Ascending aorta (tissue), 2 donors: ENCODE measurements around the gene OSMR. TPM values are rescaled to one million over a fixed set of nuclear protein-coding genes. Genes with fewer than 3 reads are reported as not detected.
A peak's percentile ranks its signal among the peaks of the same experiment; 100 is the strongest.

Experiments used
- DNase-seq, 2 donors: peaks; one replicate each; pipeline ENCODE4 v3.0.0-alpha.2; 2019; ENCODE audit warnings: low spot score in 2 of 2
- H3K27ac ChIP-seq, 2 donors: fragments of 200-600 bp; sonication (generic); one replicate each; pipeline ENCODE4 v1.5.1; 2016 to 2017; ENCODE audit warnings: mild to moderate bottlenecking in 1 of 2
- H3K27me3 ChIP-seq: fragments of 200-600 bp; sonication (generic); one replicate; pipeline ENCODE4 v1.5.1; 2017
- H3K36me3 ChIP-seq, 2 donors: fragments of 200-600 bp; sonication (generic); one replicate each; pipeline ENCODE4 v1.5.1; 2016
- H3K4me1 ChIP-seq, 2 donors: fragments of 200-600 bp; sonication (generic); one replicate each; pipeline ENCODE4 v1.5.1; 2016 to 2017; ENCODE audit warnings: mild to moderate bottlenecking in 1 of 2
- H3K4me3 ChIP-seq, 2 donors: fragments of 200-600 bp; sonication (generic); one replicate each; pipeline ENCODE4 v1.5.1; 2016 to 2017; ENCODE audit warnings: mild to moderate bottlenecking in 1 of 2
- H3K9me3 ChIP-seq, 2 donors: fragments of 200-600 bp; sonication (generic); one replicate each; pipeline ENCODE4 v1.5.1; 2016
- intact Hi-C: fragments of 100-400 bp; cut with DNase I; formaldehyde crosslinking; loops from one replicate; pipeline ENCODE4 v1.15.1; 2023
- total RNA-seq: library from RNA; depleted of rRNA; stranded (reverse); fragments of >200 nt; gene quantifications from one replicate; pipeline ENCODE4 v1.1.0, GENCODE V29; 2016
- TF ChIP-seq, protein P1 (sequence below), 3 experiments: fragments of 200-600 bp in 2 of 3; fragments of 450-650 bp in 1 of 3; sonication (generic) in 2 of 3; IDR thresholded peaks; one replicate each; pipeline ENCODE4 v1.5.1; 2016 to 2019; ENCODE audit warnings: antibody characterized with exemption in 3 of 3, mild to moderate bottlenecking in 1 of 3, moderate library complexity in 1 of 3

Gene OSMR
- total RNA-seq, 1 donor from 2014 or later, result 52.4 TPM

DNA sequence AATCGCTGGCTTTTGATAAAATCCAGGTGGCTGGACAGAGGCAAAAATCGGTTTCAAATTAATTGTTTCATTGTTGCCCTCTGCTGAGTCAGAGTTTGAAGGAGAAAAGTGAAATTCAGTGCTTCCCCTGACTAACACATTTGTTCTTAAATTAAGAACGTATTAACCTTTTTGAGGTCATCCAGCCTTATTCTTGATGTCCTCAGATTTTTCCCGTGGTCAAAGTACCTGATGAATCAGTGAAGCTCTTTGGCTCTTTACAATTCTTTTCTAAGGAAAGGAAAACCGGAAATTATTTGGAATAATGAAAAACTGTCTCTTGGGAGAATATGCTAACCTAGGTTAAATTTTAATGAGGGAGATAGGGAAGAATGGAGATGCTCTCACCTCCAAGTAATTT lies 21.6 kb downstream of the OSMR start:
- H3K4me3 ChIP-seq, result no peak overlapping the region
- H3K4me1 ChIP-seq, result peaks cover 4 to 8% of the 10 kb centered on the region in 2 donors
- peaks cover 7 to 13% of the 10 kb centered on the region in 2 donors for H3K36me3 ChIP-seq
- H3K9me3 ChIP-seq, result peaks cover 3 to 19% of the 10 kb centered on the region in 2 donors
- intact Hi-C loops, result no loop called here
- DNase-seq, result no peak
- no peak overlapping the region for H3K27ac ChIP-seq
- H3K27me3 ChIP-seq, result no peaks in the 10 kb centered on the region
- TF ChIP-seq, protein P1, sequence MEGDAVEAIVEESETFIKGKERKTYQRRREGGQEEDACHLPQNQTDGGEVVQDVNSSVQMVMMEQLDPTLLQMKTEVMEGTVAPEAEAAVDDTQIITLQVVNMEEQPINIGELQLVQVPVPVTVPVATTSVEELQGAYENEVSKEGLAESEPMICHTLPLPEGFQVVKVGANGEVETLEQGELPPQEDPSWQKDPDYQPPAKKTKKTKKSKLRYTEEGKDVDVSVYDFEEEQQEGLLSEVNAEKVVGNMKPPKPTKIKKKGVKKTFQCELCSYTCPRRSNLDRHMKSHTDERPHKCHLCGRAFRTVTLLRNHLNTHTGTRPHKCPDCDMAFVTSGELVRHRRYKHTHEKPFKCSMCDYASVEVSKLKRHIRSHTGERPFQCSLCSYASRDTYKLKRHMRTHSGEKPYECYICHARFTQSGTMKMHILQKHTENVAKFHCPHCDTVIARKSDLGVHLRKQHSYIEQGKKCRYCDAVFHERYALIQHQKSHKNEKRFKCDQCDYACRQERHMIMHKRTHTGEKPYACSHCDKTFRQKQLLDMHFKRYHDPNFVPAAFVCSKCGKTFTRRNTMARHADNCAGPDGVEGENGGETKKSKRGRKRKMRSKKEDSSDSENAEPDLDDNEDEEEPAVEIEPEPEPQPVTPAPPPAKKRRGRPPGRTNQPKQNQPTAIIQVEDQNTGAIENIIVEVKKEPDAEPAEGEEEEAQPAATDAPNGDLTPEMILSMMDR (IDR thresholded peaks at IDR 0.05), result no peak

DNA sequence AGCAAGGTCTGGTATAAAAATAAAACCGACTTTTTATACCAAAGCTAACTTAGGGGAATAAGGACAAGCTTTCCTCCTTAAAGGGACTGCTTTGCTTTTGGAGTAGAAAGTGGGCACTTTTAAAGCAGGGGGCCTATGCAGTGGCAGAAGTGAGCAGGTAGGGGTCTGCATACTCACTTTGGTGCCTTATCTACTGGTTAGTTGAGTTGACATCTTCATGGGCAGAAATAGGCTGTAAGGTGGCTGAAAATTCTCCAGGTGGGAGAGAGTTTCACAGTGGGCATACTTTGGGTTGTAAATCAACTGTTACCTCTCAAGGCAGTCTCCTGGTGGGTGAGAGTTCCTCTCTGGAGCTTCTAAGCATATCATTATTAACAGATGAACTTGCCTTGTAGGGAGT lies 24.8 kb downstream of the OSMR start:
- H3K4me3 ChIP-seq, result no peak overlapping the region
- peaks cover 4 to 12% of the 10 kb centered on the region in 2 donors for H3K4me1 ChIP-seq
- intact Hi-C loops, result no loop called here
- no peaks in the 10 kb centered on the region for H3K27me3 ChIP-seq
- H3K27ac ChIP-seq, result peak overlapping the region; percentile 48 to 67
- TF ChIP-seq, protein P1 (IDR thresholded peaks at IDR 0.05), result no peak
- H3K36me3 ChIP-seq, result peaks cover 12 to 22% of the 10 kb centered on the region in 2 donors
- no peaks in the 10 kb centered on the region for H3K9me3 ChIP-seq
- no peak for DNase-seq

DNA sequence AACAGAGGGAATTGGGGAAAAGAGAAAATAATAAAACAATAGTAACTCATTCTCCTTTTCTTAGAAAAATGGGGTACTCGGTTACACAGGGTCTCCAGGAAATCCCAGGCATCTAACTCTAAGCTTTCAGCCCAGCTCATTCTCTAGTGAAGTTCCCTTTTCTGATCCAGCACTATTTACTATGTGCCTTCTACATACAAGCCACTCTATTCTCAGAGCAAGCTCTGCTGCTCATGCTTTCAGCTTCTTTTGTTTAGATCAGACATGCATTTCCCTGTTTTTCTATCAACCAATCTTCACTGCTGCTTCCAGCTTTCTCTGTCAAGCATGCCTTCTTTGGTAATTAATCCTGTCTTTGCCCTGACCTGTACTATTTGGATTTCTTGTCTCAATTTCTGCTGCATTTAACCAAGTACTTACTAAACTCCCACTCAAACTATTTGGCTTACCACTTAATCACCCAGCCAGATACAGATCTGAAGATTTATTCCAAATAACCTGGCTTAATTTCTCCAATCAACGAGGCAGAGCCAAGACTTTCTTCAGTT lies 25.3 kb downstream of the OSMR start:
- Histone ChIP-seq H3K27ac (peak overlapping the region; percentile 48 to 67), H3K36me3 (peaks cover 12 to 22% of the 10 kb centered on the region in 2 donors), H3K9me3 (no peaks in the 10 kb centered on the region), H3K4me1 (peaks cover 4 to 12% of the 10 kb centered on the region in 2 donors), H3K4me3 (no peak overlapping the region), H3K27me3 (no peaks in the 10 kb centered on the region)
- intact Hi-C loops, result no loop called here
- TF ChIP-seq, protein P1 (IDR thresholded peaks at IDR 0.05), result no peak
- no peak for DNase-seq

DNA sequence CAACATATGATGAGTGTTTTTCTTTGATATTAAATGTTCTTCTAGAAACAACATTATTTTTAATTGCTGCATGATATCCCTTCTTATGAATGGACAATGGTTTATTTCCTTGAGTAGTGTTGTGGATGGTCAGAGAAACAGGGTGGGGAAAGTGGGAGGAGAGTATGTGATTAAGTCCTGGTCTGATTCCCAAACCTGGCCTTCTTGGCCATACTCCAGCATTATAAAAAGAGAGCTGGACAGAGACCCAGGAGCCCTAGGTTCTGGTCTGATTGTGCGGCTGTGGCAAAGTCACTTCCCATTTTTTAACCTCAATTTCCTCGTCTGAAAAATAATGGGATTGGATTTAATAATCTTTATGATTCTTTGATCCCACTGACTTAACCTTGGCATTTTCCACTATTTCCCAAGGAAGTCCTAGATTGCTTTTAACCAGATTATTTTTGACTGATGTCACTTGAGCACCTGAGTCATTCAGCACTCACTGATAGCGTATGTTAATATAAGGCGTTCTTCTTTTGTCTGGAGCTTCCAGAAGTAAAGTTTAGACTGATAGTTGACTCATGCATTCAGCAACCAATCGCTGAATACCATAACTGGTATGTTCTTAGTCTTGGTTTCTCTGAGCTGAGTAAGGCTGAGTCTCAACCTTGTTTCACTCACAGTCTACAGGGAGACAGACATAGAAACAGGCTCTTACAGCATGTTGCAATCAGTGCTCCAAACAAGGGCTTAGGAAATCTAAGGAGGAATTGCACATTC lies 26.2 kb downstream of the OSMR start:
- H3K27ac ChIP-seq, result peak overlapping the region; percentile 48 to 54
- DNase-seq, result no peak
- H3K27me3 ChIP-seq, result no peaks in the 10 kb centered on the region
- no peaks in the 10 kb centered on the region for H3K9me3 ChIP-seq
- peaks cover 4 to 10% of the 10 kb centered on the region in 2 donors for H3K4me1 ChIP-seq
- intact Hi-C loops, result loop anchor here (1.0 kb wide), 1 partner anchor 26 kb away; the partner anchor contains the start of gene OSMR
- TF ChIP-seq, protein P1 (IDR thresholded peaks at IDR 0.05), result no peak
- H3K4me3 ChIP-seq, result no peak overlapping the region
- H3K36me3 ChIP-seq, result peaks cover 16 to 29% of the 10 kb centered on the region in 2 donors

DNA sequence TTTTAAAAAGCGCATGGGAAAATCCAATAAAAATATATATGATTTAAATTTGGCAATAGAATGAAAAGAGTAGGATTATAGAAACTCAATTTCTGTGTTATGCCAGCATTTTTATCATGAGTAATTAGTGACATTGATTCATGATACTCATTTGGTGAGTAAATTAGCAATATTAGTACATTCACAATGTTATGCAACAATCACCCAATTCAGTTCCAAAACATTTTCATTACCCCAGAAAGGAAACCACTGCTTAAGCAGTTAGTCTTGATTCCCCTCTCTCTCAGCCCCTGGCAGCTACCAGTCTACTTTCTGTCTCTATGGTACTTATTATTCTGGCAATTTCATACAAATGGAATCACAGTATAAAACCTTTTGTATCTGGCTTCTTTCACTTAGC lies 27.0 kb downstream of the OSMR start:
- TF ChIP-seq, protein P1 (IDR thresholded peaks at IDR 0.05), result no peak
- DNase-seq, result no peak
- intact Hi-C loops, result loop anchor here (1.0 kb wide), 1 partner anchor 27 kb away; the partner anchor contains the start of gene OSMR
- no peak overlapping the region for H3K4me3 ChIP-seq
- H3K27me3 ChIP-seq, result no peaks in the 10 kb centered on the region
- H3K9me3 ChIP-seq, result no peaks in the 10 kb centered on the region
- peak overlapping the region in 1 of 2 donors; percentile 54 for H3K27ac ChIP-seq
- peaks cover 25 to 37% of the 10 kb centered on the region in 2 donors for H3K36me3 ChIP-seq
- peaks cover 4 to 10% of the 10 kb centered on the region in 2 donors for H3K4me1 ChIP-seq
